Right lobe of liver (tissue), 6 donors: Measurements from ENCODE around the gene GALNT10. TPM values are rescaled to one million over a fixed set of nuclear protein-coding genes. Genes with fewer than 3 reads are reported as not detected.

Source experiments
- ATAC-seq, 4 donors: fragments of 200-7000 bp; cut with Tn5 transposase; one replicate each; pipeline ENCODE4 v1.9.1; 2020; ENCODE audit warnings: mild to moderate bottlenecking in 4 of 4, moderate library complexity in 4 of 4
- DNase-seq, 3 donors: peaks; one replicate each; pipeline ENCODE4 v3.0.0-alpha.2; 2020
- H3K27ac ChIP-seq, 3 donors: fragments of 200-600 bp; one replicate each; pipeline ENCODE4 v1.8.0; 2022
- H3K27me3 ChIP-seq, 2 donors: fragments of 200-600 bp; one replicate each; pipeline ENCODE4 v1.8.0; 2022
- H3K36me3 ChIP-seq, 4 donors: fragments of 200-600 bp; sonication (generic) in 1 of 4; one replicate each; pipeline versions ENCODE4 v1.5.1 to v1.8.0; 2017 to 2022; ENCODE audit warnings: control low read depth in 1 of 4
- H3K4me1 ChIP-seq, 4 donors: fragments of 200-600 bp; sonication (generic) in 1 of 4; one replicate each; pipeline versions ENCODE4 v1.5.1 to v1.8.0; 2017 to 2022; ENCODE audit warnings: control low read depth in 1 of 4
- H3K4me3 ChIP-seq, 3 donors: fragments of 200-600 bp; one replicate each; pipeline ENCODE4 v1.8.0; 2022
- H3K9me3 ChIP-seq, 4 donors: fragments of 200-600 bp; sonication (generic) in 1 of 4; one replicate each; pipeline versions ENCODE4 v1.5.1 to v1.8.0; 2017 to 2022; ENCODE audit warnings: control low read depth in 1 of 4
- POLR2A ChIP-seq: fragments of 450-650 bp; IDR thresholded peaks from one replicate; pipeline ENCODE4 v1.6.1; 2017; ENCODE audit warnings: antibody characterized with exemption, mild to moderate bottlenecking
- WGBS: methylation state at CpG from one replicate; pipeline ENCODE4 v1.1.6; 2018; ENCODE audit warnings: low coverage, low lambda C conversion rate; ENCODE audit not compliant: insufficient coverage; ENCODE audit errors: missing lambda C conversion rate; 5-methylcytosine and 5-hydroxymethylcytosine counted together
- intact Hi-C, 2 donors: fragments of 100-400 bp; cut with DNase I; formaldehyde crosslinking; loops; one replicate each; pipeline versions ENCODE4 v1.11.2 to v1.14.1; 2022
- total RNA-seq, 6 experiments: library from RNA; depleted of rRNA in 2 of 6; stranded (reverse); fragments of >200 nt in 2 of 6; fragmentation: NEBNext Ultra II Directional in 3 of 6; extraction: Animal tissue kit (Norgen Biotek cat#: 25700) in 3 of 6; gene quantifications; one replicate each; pipeline versions ENCODE4 v1.1.0 to v1.2.4, GENCODE V29; 2016 to 2023
- TF ChIP-seq, protein P1 (sequence below), 4 donors: fragments of 200-600 bp in 3 of 4; fragments of 450-650 bp in 1 of 4; IDR thresholded peaks; one replicate each; pipeline versions ENCODE4 v1.5.1 to v1.8.0; 2016 to 2022; ENCODE audit warnings: antibody characterized with exemption in 4 of 4, mild to moderate bottlenecking in 2 of 4
- donor health status: DM: no; HTN: yes; CAD: no.
- donor health status: DM: no; HTN: no; CAD: no.
- donor health status: DM: no; HTN: no; CAD: no.
- donor health status: DM: no; HTN: yes; CAD: no.
- donor health status: DM: no; HTN: yes; CAD: no.

The GALNT10 gene
- total RNA-seq, 6 experiments from 2014 or later: 4.0 to 9.7 (median 7.1) TPM

DNA sequence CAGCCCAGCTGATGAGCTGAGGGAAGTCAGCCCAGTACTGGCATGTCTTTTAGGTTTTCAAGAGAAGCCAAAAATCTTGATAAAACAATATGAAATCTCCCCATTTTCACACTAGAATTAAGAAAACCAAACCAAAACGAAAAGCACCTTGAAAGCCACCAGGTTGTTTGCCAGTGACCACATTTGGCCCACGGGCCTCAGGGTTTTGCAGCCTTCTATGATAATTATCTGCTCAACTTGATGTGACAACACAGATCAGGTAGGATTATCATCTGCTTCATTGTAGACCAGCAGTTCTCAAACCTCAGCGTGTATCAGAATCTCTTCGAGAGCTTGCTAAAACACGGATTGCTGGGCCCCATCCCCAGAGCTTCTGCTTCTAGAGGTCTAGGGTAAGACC is 101.4 kb downstream of the GALNT10 start:
- 85% methylated on average over 2 of the region's 5 CpGs for WGBS

DNA sequence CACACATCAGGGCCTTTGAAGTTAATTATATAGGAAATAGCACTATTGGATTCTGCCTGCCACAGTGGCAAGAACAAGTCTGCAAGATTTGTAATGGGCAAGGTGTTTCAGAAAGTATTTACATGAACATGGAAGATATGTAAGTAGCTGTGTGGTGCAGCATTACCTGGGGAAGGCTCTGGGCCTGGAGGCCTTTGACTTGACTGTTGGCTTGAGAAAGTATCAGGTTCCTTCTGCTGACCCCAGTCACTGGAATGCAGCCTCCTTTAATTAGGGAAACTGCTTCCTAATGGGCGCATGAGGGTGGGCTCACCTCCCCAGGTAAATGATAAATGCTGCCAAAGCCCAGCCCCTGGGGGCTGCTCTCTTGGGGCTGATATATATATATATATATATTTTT is 102.7 kb downstream of the GALNT10 start:
- Histone ChIP-seq H3K4me1 (peaks cover 0 to 18% (median 4%) of the 10 kb centered on the region in 4 donors), H3K27ac (no peak overlapping the region), H3K4me3 (no peak overlapping the region), H3K9me3 (no peaks in the 10 kb centered on the region), H3K36me3 (no peaks in the 10 kb centered on the region), H3K27me3 (no peaks in the 10 kb centered on the region)
- WGBS: 89% methylated on average over 1 of the region's 1 CpG
- intact Hi-C loops: no loop called here
- DNase-seq (no peak), ATAC-seq (no peak)
- TF ChIP-seq, protein P1, sequence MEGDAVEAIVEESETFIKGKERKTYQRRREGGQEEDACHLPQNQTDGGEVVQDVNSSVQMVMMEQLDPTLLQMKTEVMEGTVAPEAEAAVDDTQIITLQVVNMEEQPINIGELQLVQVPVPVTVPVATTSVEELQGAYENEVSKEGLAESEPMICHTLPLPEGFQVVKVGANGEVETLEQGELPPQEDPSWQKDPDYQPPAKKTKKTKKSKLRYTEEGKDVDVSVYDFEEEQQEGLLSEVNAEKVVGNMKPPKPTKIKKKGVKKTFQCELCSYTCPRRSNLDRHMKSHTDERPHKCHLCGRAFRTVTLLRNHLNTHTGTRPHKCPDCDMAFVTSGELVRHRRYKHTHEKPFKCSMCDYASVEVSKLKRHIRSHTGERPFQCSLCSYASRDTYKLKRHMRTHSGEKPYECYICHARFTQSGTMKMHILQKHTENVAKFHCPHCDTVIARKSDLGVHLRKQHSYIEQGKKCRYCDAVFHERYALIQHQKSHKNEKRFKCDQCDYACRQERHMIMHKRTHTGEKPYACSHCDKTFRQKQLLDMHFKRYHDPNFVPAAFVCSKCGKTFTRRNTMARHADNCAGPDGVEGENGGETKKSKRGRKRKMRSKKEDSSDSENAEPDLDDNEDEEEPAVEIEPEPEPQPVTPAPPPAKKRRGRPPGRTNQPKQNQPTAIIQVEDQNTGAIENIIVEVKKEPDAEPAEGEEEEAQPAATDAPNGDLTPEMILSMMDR (IDR thresholded peaks at IDR 0.05): no peak
- no peak for TF ChIP-seq POLR2A

More for the DNA sequence above, 101.4 kb downstream of the GALNT10 start:
- TF ChIP-seq, protein P1 (IDR thresholded peaks at IDR 0.05): no peak
- no peak for TF ChIP-seq POLR2A
- no peaks in the 10 kb centered on the region for H3K27me3 ChIP-seq
- no peak for DNase-seq
- no peak overlapping the region for H3K4me3 ChIP-seq
- no peaks in the 10 kb centered on the region for H3K36me3 ChIP-seq
- H3K4me1 ChIP-seq: peaks cover 0 to 22% (median 3%) of the 10 kb centered on the region in 4 donors
- no peak overlapping the region for H3K27ac ChIP-seq
- intact Hi-C loops: no loop called here
- ATAC-seq: no peak
- no peaks in the 10 kb centered on the region for H3K9me3 ChIP-seq

DNA sequence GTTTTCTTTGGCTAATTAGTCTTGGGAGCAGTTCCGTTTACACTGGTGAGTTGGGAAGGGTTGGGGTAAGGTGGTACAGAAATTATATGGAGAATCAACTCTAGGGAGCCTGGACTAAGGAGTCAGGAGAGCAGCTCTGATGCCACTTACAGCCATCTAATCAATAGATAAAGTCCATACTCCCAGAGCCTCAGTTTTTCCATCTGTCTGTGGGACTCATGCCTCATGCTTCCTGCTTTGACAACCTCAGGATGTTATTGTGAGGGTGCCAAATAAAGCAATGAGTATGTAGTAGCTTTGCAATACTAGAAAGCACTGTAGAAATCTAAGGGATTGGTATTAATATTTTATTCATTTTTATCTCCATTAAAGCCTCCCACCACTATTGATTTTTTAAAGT is 105.0 kb downstream of the GALNT10 start:
- H3K36me3 ChIP-seq: no peaks in the 10 kb centered on the region
- H3K9me3 ChIP-seq: no peaks in the 10 kb centered on the region
- intact Hi-C loops: no loop called here
- H3K4me3 ChIP-seq: no peak overlapping the region
- WGBS: 100% methylated on average over 1 of the region's 1 CpG
- DNase-seq (no peak), ATAC-seq (no peak)
- TF ChIP-seq, protein P1 (IDR thresholded peaks at IDR 0.05): no peak
- no peak for TF ChIP-seq POLR2A
- H3K4me1 ChIP-seq: peaks cover 0 to 11% (median 4%) of the 10 kb centered on the region in 4 donors
- no peaks in the 10 kb centered on the region for H3K27me3 ChIP-seq
- no peak overlapping the region for H3K27ac ChIP-seq

DNA sequence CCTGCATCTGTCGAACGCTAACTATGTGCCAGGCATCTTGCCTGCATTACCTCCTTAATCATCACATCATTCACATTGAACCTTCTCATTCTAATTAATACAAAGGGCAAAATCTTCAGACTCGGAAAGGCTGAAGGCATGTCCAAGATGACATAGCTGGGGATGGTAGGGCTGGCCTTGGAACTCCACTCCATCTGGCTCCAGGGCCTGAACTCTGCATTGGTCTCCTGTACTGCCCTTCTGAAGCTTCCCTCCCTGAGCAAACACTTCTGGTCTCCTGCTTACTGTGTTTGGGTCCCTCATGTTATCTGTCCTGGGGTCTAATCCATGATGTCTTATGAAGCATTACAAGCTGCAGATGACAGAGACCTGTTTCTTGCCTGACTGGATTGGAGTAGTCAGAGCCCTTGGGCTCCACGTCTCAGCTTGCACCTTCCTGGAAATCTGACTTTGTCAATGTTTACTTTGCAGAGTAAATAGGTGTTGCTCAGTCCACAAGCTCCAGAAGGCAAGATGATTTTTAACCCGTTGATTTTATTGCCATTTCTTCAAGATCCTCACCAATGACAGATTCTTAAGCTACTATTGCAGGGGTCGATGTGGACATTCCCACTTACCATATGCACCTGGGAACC is 106.1 kb downstream of the GALNT10 start:
- no peaks in the 10 kb centered on the region for H3K36me3 ChIP-seq
- no peak for DNase-seq
- WGBS: 61% methylated on average over 6 of the region's 6 CpGs
- no peak overlapping the region for H3K27ac ChIP-seq
- TF ChIP-seq, protein P1 (IDR thresholded peaks at IDR 0.05): no peak
- no peak for TF ChIP-seq POLR2A
- no peaks in the 10 kb centered on the region for H3K9me3 ChIP-seq
- ATAC-seq: peak; percentile 50 to 82 (median 68)
- no peak overlapping the region for H3K4me3 ChIP-seq
- intact Hi-C loops: no loop called here
- no peaks in the 10 kb centered on the region for H3K27me3 ChIP-seq
- peaks cover 0 to 11% (median 4%) of the 10 kb centered on the region in 4 donors for H3K4me1 ChIP-seq
